ENCODE results near the gene FHIT. TPM values are rescaled to one million over a fixed set of nuclear protein-coding genes. Genes with fewer than 3 reads are reported as not detected.
"Not testable (repeated sequence)": the region's sequence is repeated elsewhere in the genome, so short reads cannot be mapped to it uniquely, and the experiment has no call there.

FHIT gene
- total RNA-seq, 1 donor from 2014 or later, result 16.1 TPM

GRCh38 chr3:61052851-61053250 is 198.4 kb downstream of the FHIT start:
- Mint-ChIP-seq H3K4me1 (ENCODE audit: low read depth) (peaks cover 11% of the 10 kb centered on the region), H3K9me3 (ENCODE audit: low read depth) (no peaks in the 10 kb centered on the region), H3K27ac (no peak overlapping the region), H3K4me3 (ENCODE audit: low read depth) (no peak overlapping the region), H3K36me3 (ENCODE audit: insufficient read depth) (no peaks in the 10 kb centered on the region), H3K27me3 (no peaks in the 10 kb centered on the region)
- no peak for TF ChIP-seq CTCF (IDR thresholded peaks at IDR 0.05; ENCODE audit: unreplicated experiment)
- DNase-seq (ENCODE audit: low spot score, unreplicated experiment), result no peak

GRCh38 chr3:61051666-61052065 is 199.6 kb downstream of the FHIT start:
- no peaks in the 10 kb centered on the region for H3K27me3 Mint-ChIP-seq
- TF ChIP-seq CTCF (IDR thresholded peaks at IDR 0.05; ENCODE audit: unreplicated experiment), result no peak
- no peaks in the 10 kb centered on the region for H3K36me3 Mint-ChIP-seq (ENCODE audit: insufficient read depth)
- H3K9me3 Mint-ChIP-seq (ENCODE audit: low read depth), result peaks cover 6% of the 10 kb centered on the region
- no peak for DNase-seq (ENCODE audit: low spot score, unreplicated experiment)
- no peak overlapping the region for H3K4me3 Mint-ChIP-seq (ENCODE audit: low read depth)
- H3K27ac Mint-ChIP-seq, result no peak overlapping the region
- peaks cover 11% of the 10 kb centered on the region for H3K4me1 Mint-ChIP-seq (ENCODE audit: low read depth)

GRCh38 chr3:61045169-61045568 is 206.1 kb downstream of the FHIT start:
- peaks cover 18% of the 10 kb centered on the region for H3K9me3 Mint-ChIP-seq (ENCODE audit: low read depth)
- not testable (repeated sequence) for H3K27me3 Mint-ChIP-seq; H3K27ac Mint-ChIP-seq; DNase-seq (ENCODE audit: low spot score, unreplicated experiment); H3K4me1 Mint-ChIP-seq (ENCODE audit: low read depth); H3K36me3 Mint-ChIP-seq (ENCODE audit: insufficient read depth); H3K4me3 Mint-ChIP-seq (ENCODE audit: low read depth)

DNA sequence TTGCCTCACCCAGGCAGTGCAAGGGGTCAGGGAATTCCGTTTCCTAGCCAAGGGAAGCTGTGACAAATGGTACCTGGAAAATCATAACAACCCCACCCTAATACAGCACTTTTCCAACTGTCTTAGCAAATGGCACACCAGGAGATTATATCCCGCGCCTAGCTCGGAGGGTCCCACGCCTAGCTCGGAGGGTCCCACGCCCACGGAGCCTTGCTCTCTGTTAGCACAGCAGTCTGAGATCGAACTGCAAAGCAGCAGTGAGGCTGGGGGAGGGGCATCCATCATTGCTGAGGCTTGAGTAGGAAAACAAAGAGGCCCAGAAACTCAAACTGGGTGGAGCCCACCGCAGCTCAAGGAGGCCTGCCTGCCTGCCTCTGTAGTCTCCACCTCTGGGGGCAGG is 208.1 kb downstream of the FHIT start:
- DNase-seq (ENCODE audit: low spot score, unreplicated experiment), result no peak
- Mint-ChIP-seq H3K4me1 (ENCODE audit: low read depth) (no peaks in the 10 kb centered on the region), H3K36me3 (ENCODE audit: insufficient read depth) (peaks cover 8% of the 10 kb centered on the region), H3K27ac (no peak overlapping the region), H3K9me3 (ENCODE audit: low read depth) (peaks cover 18% of the 10 kb centered on the region), H3K27me3 (no peaks in the 10 kb centered on the region), H3K4me3 (ENCODE audit: low read depth) (no peak overlapping the region)
- TF ChIP-seq CTCF (IDR thresholded peaks at IDR 0.05; ENCODE audit: unreplicated experiment), result no peak

DNA sequence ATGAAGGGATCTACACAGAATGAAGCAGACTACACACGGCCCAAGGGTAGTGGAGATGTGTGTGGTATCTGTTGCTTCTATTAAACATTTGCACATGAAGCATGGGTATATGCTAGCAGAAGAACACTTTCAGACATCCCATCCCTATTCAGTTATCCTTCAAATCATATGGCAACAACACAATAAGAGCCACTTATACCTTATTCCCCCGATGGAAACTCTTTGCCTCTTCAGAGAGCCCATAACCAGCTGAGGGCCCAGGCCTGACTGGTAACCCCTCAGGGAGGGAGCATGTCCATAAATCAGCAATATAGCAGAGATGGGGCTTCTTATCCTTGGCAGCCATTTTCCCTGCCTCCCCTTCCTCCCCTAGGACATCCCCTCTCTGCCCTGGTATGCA is 210.6 kb downstream of the FHIT start:
- Mint-ChIP-seq H3K36me3 (ENCODE audit: insufficient read depth) (peaks cover 8% of the 10 kb centered on the region), H3K27ac (no peak overlapping the region), H3K27me3 (no peaks in the 10 kb centered on the region), H3K4me3 (ENCODE audit: low read depth) (no peak overlapping the region), H3K9me3 (ENCODE audit: low read depth) (peaks cover 12% of the 10 kb centered on the region), H3K4me1 (ENCODE audit: low read depth) (no peaks in the 10 kb centered on the region)
- TF ChIP-seq CTCF (IDR thresholded peaks at IDR 0.05; ENCODE audit: unreplicated experiment), result no peak
- no peak for DNase-seq (ENCODE audit: low spot score, unreplicated experiment)

GRCh38 chr3:61035573-61035972 is 215.7 kb downstream of the FHIT start:
- no peak for DNase-seq (ENCODE audit: low spot score, unreplicated experiment)
- peaks cover 7% of the 10 kb centered on the region for H3K36me3 Mint-ChIP-seq (ENCODE audit: insufficient read depth)
- no peak overlapping the region for H3K4me3 Mint-ChIP-seq (ENCODE audit: low read depth)
- no peaks in the 10 kb centered on the region for H3K27me3 Mint-ChIP-seq
- TF ChIP-seq CTCF (IDR thresholded peaks at IDR 0.05; ENCODE audit: unreplicated experiment), result no peak
- H3K9me3 Mint-ChIP-seq (ENCODE audit: low read depth), result peaks cover 19% of the 10 kb centered on the region
- no peak overlapping the region for H3K27ac Mint-ChIP-seq
- no peaks in the 10 kb centered on the region for H3K4me1 Mint-ChIP-seq (ENCODE audit: low read depth)
